Choroid plexus epithelial cell (primary cell): ENCODE measurements around the gene ZNHIT6.
"Not testable (repeated sequence)": the region's sequence is repeated elsewhere in the genome, so short reads cannot be mapped to it uniquely, and the experiment has no call there.

Experiments used
- DNase-seq: peaks from one replicate; pipeline ENCODE4 v3.0.0-alpha.2; 2010; ENCODE audit warnings: low read depth
- H3K4me3 ChIP-seq: 2 replicates; pipeline ENCODE4 v1.5.1; 2011; ENCODE audit warnings: low read depth, mild to moderate bottlenecking, control low read depth, low read length, moderate library complexity
- CTCF ChIP-seq: conservative IDR thresholded peaks from 2 replicates; pipeline ENCODE4 v1.5.1; 2011; ENCODE audit warnings: low read depth, mild to moderate bottlenecking, control low read depth, inconsistent platforms, low read length, moderate library complexity

The ZNHIT6 gene

GRCh38 chr1:85656256-85656655 is 52.0 kb downstream of the ZNHIT6 start:
- no peak for TF ChIP-seq CTCF
- H3K4me3 ChIP-seq: no peak overlapping the region
- peak; percentile 86 for DNase-seq

- TF ChIP-seq CTCF: no peak
- H3K4me3 ChIP-seq: no peak overlapping the region
- DNase-seq: no peak
Measured at GRCh38 chr1:85655315-85655714, 52.9 kb downstream of the ZNHIT6 start.

GRCh38 chr1:85654066-85654782 is 54.0 kb downstream of the ZNHIT6 start:
- DNase-seq: peak; percentile 65
- H3K4me3 ChIP-seq: no peak overlapping the region
- TF ChIP-seq CTCF: no peak

GRCh38 chr1:85652327-85652726 is 55.9 kb downstream of the ZNHIT6 start:
- no peak for DNase-seq
- no peak for TF ChIP-seq CTCF
- H3K4me3 ChIP-seq: no peak overlapping the region

GRCh38 chr1:85650645-85651044 is 57.6 kb downstream of the ZNHIT6 start:
- no peak overlapping the region for H3K4me3 ChIP-seq
- DNase-seq: peak; percentile 29
- TF ChIP-seq CTCF: no peak

- H3K4me3 ChIP-seq: no peak overlapping the region
- no peak for DNase-seq
- no peak for TF ChIP-seq CTCF
Measured at GRCh38 chr1:85649591-85649990, 58.6 kb downstream of the ZNHIT6 start.

- not testable (repeated sequence) for H3K4me3 ChIP-seq, DNase-seq
Measured at GRCh38 chr1:85641598-85642556, 66.4 kb downstream of the ZNHIT6 start.

- not testable (repeated sequence) for H3K4me3 ChIP-seq, DNase-seq
Measured at GRCh38 chr1:85639920-85640319, 68.3 kb downstream of the ZNHIT6 start.
